ENCODE results near the gene MECP2. TPM values are rescaled to one million over a fixed set of nuclear protein-coding genes. Genes with fewer than 3 reads are reported as not detected.

MECP2 gene
- total and polyA plus RNA-seq, 2 of the 13 experiments (the other 11 are each of a cell fraction or from before 2014, with no cell fraction given): 7.9 to 18.1 TPM

- TF ChIP-seq ZSCAN31 (CRISPR knock-in tag; IDR thresholded peaks at IDR 0.05; ENCODE audit: low read depth) (no peak), FOXO1 (CRISPR knock-in tag; IDR thresholded peaks at IDR 0.05) (no peak), ZNF607 (CRISPR knock-in tag; IDR thresholded peaks at IDR 0.05; ENCODE audit: borderline replicate concordance) (no peak), ADNP (CRISPR knock-in tag; IDR thresholded peaks at IDR 0.05) (no peak), ZC3H4 (CRISPR knock-in tag; IDR thresholded peaks at IDR 0.05; ENCODE audit: borderline replicate concordance) (no peak), AGO2 (optimal IDR thresholded peaks at IDR 0.05; ENCODE audit: low read depth, low read length) (peak; percentile 57), SIN3A (IDR thresholded peaks at IDR 0.05; ENCODE audit: borderline replicate concordance, low read depth, low read length) (no peak), HOXA3 (CRISPR knock-in tag; IDR thresholded peaks at IDR 0.05) (peak; percentile 70), PRMT3 (CRISPR knock-in tag; IDR thresholded peaks at IDR 0.05; ENCODE audit: borderline replicate concordance, low read depth) (no peak), ZNF558 (CRISPR knock-in tag; IDR thresholded peaks at IDR 0.05; ENCODE audit: borderline replicate concordance) (no peak), JUND (CRISPR knock-in tag; IDR thresholded peaks at IDR 0.05) (no peak), HNRNPLL (IDR thresholded peaks at IDR 0.05; ENCODE audit: low read depth, low read length, poor library complexity, severe bottlenecking) (no peak), MLLT10 (CRISPR knock-in tag; IDR thresholded peaks at IDR 0.05) (no peak), SMYD3 (CRISPR knock-in tag; IDR thresholded peaks at IDR 0.05) (no peak), BRF2 (CRISPR knock-in tag; IDR thresholded peaks at IDR 0.05) (no peak), MYC (CRISPR knock-in tag; IDR thresholded peaks at IDR 0.05; ENCODE audit: borderline replicate concordance) (0 out of 2 replicates have a peak, but pooled peaks have one; percentile 14), ATF7-NPFF (CRISPR knock-in tag; IDR thresholded peaks at IDR 0.05; ENCODE audit: low read depth) (no peak), KDM2A (CRISPR knock-in tag; IDR thresholded peaks at IDR 0.05; ENCODE audit: borderline replicate concordance, low read depth) (peak; percentile 60; the same call in 1 of the 2 replicates), MXD1 (CRISPR knock-in tag; IDR thresholded peaks at IDR 0.05) (no peak), TOPORS (CRISPR knock-in tag; IDR thresholded peaks at IDR 0.05) (no peak), SATB2 (CRISPR knock-in tag; IDR thresholded peaks at IDR 0.05) (no peak), MED1 (CRISPR knock-in tag; IDR thresholded peaks at IDR 0.05) (no peak)
- TF ChIP-seq, protein P1, sequence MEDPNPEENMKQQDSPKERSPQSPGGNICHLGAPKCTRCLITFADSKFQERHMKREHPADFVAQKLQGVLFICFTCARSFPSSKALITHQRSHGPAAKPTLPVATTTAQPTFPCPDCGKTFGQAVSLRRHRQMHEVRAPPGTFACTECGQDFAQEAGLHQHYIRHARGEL (CRISPR knock-in tag; IDR thresholded peaks at IDR 0.05): no peak
- TF ChIP-seq, protein P2, sequence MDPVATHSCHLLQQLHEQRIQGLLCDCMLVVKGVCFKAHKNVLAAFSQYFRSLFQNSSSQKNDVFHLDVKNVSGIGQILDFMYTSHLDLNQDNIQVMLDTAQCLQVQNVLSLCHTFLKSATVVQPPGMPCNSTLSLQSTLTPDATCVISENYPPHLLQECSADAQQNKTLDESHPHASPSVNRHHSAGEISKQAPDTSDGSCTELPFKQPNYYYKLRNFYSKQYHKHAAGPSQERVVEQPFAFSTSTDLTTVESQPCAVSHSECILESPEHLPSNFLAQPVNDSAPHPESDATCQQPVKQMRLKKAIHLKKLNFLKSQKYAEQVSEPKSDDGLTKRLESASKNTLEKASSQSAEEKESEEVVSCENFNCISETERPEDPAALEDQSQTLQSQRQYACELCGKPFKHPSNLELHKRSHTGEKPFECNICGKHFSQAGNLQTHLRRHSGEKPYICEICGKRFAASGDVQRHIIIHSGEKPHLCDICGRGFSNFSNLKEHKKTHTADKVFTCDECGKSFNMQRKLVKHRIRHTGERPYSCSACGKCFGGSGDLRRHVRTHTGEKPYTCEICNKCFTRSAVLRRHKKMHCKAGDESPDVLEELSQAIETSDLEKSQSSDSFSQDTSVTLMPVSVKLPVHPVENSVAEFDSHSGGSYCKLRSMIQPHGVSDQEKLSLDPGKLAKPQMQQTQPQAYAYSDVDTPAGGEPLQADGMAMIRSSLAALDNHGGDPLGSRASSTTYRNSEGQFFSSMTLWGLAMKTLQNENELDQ (CRISPR knock-in tag; IDR thresholded peaks at IDR 0.05; ENCODE audit: borderline replicate concordance): no peak
Measured at GRCh38 chrX:154019633-154020528, 77.6 kb downstream of the MECP2 start, which contains the start of gene IRAK1 (continued).
